Stimulated activated CD4-positive, alpha-beta T cell treated with anti-CD3 and anti-CD28 coated beads, Interleukin-2, amount 100 ng/mL, for 24 hours (primary cell): ENCODE measurements around the gene FBXO22.
"Not testable (repeated sequence)": the region's sequence is repeated elsewhere in the genome, so short reads cannot be mapped to it uniquely, and the experiment has no call there.

Source experiments
- DNase-seq, 2 donors: peaks; one replicate each; pipeline ENCODE4 v3.0.0-alpha.2; 2020

FBXO22 gene

GRCh38 chr15:75984706-75985105 lies 81.0 kb downstream of the FBXO22 start:
- DNase-seq, result not testable (repeated sequence)

- no peak for DNase-seq
Observed at GRCh38 chr15:75985971-75986370, 82.3 kb downstream of the FBXO22 start.

GRCh38 chr15:75989045-75989444 lies 85.4 kb downstream of the FBXO22 start:
- no peak for DNase-seq

GRCh38 chr15:75989875-75990274 lies 86.2 kb downstream of the FBXO22 start:
- DNase-seq, result no peak
